Germinal center (tissue), 1 donor: ENCODE measurements around the gene SIGLEC10.

Experiments
- DNase-seq: peaks from one replicate; pipeline ENCODE4 v3.0.0; 2012; ENCODE audit warnings: mixed read lengths, low spot score

Gene SIGLEC10

GRCh38 chr19:51365965-51366388 lies 51.5 kb downstream of the SIGLEC10 start, which contains the start of gene ETFB:
Gene ETFB, minus strand, starts transcription at chr19:51366388. Its CDS starts 62 bp downstream, at chr19:51366326.
- no peak for DNase-seq

DNA sequence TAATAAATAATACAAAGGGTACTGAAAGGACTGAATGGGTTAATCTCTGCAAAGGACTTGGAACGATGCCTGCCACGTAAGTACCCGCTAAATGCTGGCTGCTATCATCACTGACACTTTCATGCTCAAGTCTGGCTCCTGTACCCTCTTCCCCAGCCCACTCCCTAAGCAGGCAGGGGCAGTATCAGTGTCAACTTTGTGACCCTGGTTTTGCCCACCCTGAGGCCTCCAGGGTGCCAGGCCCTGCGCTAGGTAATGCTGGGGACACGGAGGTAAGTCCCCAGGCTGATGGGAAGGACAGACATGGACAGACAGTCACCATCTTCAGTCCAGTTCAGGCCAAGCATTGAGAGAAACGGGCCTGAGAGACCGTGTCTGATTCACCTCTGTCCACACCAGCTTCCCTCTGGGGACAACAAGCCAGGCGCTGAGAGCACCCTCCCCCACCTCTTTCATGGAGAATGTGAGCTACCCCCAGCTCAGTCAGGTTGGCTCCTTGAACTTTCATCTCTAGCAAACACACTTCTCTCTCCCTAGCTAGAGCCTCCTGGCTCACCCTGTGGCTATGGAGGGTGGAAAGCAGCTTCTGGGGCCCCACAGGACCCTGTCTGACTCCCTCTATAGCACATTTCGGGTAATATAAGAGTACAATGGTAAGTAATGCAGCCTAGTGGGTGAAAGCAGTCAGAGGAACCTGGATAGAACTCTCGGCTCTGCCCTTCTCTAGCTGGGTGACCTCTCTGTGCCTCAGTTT lies 52.1 kb downstream of the SIGLEC10 start:
- DNase-seq: no peak

DNA sequence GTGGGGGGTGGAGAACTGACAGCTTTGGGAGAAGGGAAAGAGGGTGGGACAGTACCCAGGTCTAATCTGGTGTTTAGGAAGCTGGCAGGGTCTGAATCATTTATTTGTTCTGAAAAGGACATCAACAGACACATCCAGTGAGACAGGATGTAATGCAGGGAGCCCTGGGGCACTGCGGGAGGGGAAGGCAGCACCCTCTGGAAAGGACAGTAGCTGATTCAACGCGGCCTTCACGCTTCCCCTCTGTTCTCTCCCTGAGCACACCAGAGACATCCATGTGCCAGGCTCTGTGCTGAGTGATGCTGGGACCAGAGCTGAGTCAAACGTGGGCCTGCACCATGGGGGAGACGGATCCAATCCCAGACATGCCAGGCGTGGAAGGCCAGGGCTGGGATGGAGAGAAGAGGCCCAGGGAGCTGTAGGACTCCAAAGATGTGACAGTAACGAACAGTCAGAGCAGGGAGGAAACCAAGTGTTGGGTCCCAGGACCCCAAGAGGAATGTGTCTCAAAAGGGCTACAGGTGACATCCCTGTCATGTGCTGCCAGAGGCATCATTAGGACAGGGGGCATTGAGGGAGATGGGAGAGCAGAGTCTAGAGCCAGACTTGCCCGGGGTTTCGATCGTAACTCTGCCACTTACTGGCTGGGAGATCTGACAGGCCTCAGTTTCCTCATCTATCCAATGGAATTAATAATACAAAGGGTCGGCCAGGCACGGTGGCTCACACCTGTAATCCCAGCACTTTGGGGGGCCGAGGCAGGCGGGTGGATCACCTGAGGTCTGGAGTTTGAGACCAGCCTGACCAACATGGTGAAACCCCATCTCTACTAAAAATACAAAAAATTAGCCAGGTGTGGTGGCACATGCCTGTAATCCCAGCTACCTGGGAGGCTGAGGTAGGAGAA lies 53.0 kb downstream of the SIGLEC10 start:
- no peak for DNase-seq

DNA sequence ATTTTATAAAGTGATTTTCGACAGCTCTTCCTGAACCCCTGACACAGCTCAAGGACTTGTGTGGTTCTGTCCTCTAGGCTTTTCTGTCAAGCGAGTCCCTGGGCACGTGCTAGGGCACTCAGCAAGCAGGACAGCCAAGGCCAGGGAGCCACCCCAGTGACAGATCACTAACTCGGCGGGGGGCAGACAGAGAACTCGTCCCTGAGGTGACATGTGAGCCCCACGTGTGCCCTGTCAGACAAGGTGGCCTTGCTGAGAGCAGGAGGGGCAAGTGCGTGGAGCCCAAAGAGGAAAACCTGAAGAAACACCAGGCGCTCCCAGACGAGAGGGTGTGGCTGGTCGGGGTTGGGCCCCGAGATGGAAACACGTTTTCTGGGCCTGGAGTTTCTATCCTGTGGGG lies 56.2 kb downstream of the SIGLEC10 start:
- DNase-seq: no peak
